ENCODE data around the gene ANXA6. TPM values are rescaled to one million over a fixed set of nuclear protein-coding genes. Genes with fewer than 3 reads are reported as not detected.
A peak's percentile ranks its signal among the peaks of the same experiment; 100 is the strongest.

The ANXA6 gene
- total and polyA plus RNA-seq, 2 donors (not counting 1 experiment from before 2014, with no cell fraction given), result 136 to 300 TPM

DNA sequence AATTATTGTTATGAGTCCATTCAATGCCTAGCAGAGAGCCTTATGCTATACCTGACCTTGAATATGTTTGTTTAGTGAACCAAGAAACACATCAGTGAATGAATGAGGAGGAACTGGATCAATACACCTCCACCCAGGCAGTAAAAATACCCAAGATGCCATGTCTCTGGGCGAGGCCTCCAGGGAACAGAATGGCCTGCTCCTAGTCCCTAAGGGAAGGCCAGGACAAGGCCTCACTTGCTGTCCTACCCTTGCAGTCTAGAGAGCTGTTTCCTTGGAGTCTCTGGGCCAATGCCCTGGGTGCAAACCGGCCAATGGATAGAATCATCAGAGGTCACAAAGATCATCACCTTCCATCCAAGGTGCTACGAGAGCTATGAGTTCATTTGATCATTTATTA, 102.9 kb downstream of the ANXA6 start:
- no peak for ATAC-seq (ENCODE audit: low read depth)
- H3K4me1 Mint-ChIP-seq, result peaks cover 49% of the 10 kb centered on the region
- no peak overlapping the region for H3K4me2 ChIP-seq (replicated peaks; ENCODE audit: low read depth, low read length, poor library complexity, severe bottlenecking)
- POLR2A ChIA-PET, result no interaction called here
- WGBS (ENCODE audit: insufficient coverage), result 100% methylated on average over 1 of the region's 3 CpGs
- H3K9ac ChIP-seq (ENCODE audit: low read length), result no peak overlapping the region
- peaks cover 87% of the 10 kb centered on the region for H4K20me1 ChIP-seq (ENCODE audit: control insufficient read depth, insufficient read depth, low read length, poor library complexity, severe bottlenecking)
- TF ChIP-seq, protein P1, sequence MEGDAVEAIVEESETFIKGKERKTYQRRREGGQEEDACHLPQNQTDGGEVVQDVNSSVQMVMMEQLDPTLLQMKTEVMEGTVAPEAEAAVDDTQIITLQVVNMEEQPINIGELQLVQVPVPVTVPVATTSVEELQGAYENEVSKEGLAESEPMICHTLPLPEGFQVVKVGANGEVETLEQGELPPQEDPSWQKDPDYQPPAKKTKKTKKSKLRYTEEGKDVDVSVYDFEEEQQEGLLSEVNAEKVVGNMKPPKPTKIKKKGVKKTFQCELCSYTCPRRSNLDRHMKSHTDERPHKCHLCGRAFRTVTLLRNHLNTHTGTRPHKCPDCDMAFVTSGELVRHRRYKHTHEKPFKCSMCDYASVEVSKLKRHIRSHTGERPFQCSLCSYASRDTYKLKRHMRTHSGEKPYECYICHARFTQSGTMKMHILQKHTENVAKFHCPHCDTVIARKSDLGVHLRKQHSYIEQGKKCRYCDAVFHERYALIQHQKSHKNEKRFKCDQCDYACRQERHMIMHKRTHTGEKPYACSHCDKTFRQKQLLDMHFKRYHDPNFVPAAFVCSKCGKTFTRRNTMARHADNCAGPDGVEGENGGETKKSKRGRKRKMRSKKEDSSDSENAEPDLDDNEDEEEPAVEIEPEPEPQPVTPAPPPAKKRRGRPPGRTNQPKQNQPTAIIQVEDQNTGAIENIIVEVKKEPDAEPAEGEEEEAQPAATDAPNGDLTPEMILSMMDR (IDR thresholded peaks at IDR 0.05), result no peak
- no peak for TF ChIP-seq EZH2 (IDR thresholded peaks at IDR 0.05; ENCODE audit: borderline replicate concordance, insufficient read depth, low read depth, low read length, poor library complexity, severe bottlenecking)
- H3K4me3 ChIP-seq (ENCODE audit: control extremely low read depth in 1 of 5, extremely low read depth in 1 of 5, insufficient read depth in 1 of 5, low read depth in 2 of 5, low read length in 4 of 5), result no peak overlapping the region
- H3K27ac ChIP-seq (ENCODE audit: low read length in 2 of 2), result no peak overlapping the region
- no peak overlapping the region for H3K27ac Mint-ChIP-seq
- CTCF ChIA-PET, result interaction anchor here (0.7 to 17.8 kb wide), 4 partner anchors 43 to 262 kb away, joined by 3 to 918 read pairs (median 4); no protein-coding TSS in a partner anchor
- no peaks in the 10 kb centered on the region for H3K9me3 Mint-ChIP-seq (ENCODE audit: insufficient read depth)
- H3K4me3 Mint-ChIP-seq, result no peak overlapping the region
- H2AFZ ChIP-seq (ENCODE audit: insufficient read depth, low read depth, low read length, poor library complexity, severe bottlenecking), result no peak overlapping the region
- intact Hi-C loops (cut with micrococcal nuclease), result loop anchor here (5.0 to 10.0 kb wide), 2 partner anchors 243 to 390 kb away; partner anchors contain the start of gene SLC36A1
- DNase-seq, result no peak
- H3K79me2 ChIP-seq (ENCODE audit: control insufficient read depth, insufficient read depth, low read length), result peaks cover 73% of the 10 kb centered on the region
- H3K27me3 ChIP-seq (replicated peaks in 1 of 4; ENCODE audit: control extremely low read depth in 1 of 4, control insufficient read depth in 3 of 4, insufficient read depth in 4 of 4, low read length in 3 of 4), result no peaks in the 10 kb centered on the region
- H3K36me3 ChIP-seq (replicated peaks in 1 of 2; ENCODE audit: control extremely low read depth in 1 of 2, control insufficient read depth in 1 of 2, extremely low read depth in 1 of 2, insufficient read depth in 2 of 2, low read length in 1 of 2), result peaks cover 4 to 83% of the 10 kb centered on the region in 2 experiments
- no peaks in the 10 kb centered on the region for H3K9me3 ChIP-seq (ENCODE audit: control extremely low read depth in 1 of 3, control insufficient read depth in 2 of 3, insufficient read depth in 1 of 3, low read length in 2 of 3)
- no peaks in the 10 kb centered on the region for H3K27me3 Mint-ChIP-seq
- peaks cover 29 to 39% of the 10 kb centered on the region in 2 donors for H3K4me1 ChIP-seq (ENCODE audit: control insufficient read depth in 2 of 2, insufficient read depth in 2 of 2, low read length in 2 of 2)

DNA sequence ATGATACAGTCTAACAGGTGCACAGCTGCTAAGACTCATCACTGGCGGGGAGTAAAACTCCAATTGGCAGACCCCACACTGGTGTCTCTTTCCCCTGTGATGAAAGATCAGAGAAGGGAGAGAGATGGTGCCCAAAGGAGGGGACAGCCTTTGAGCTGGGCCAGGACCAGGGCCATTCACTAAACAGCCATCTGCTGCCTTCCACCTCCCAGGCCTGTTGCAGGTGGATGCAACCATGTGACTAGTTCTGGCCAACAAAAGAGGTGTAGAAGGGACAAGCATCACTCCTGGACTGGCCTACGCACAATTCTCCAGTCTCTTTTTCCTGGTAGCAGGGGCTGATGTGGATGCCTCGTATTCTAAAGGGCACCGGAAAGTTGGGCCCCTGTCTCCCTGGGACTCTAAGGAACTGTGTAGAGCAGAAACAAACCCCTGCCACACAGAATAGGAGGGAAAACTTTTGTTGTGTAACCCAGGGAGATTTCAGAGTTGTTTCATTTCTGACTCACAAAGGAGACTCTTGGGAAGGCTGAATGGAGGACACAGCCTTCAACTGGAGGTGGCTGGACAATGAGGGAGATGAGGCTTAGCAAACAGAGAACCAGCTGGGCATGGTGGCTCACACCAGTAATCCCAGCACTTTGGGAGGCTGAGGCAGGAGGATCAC, 103.7 kb downstream of the ANXA6 start:
- Histone ChIP-seq H3K4me1 (ENCODE audit: control insufficient read depth in 2 of 2, insufficient read depth in 2 of 2, low read length in 2 of 2) (peaks cover 21 to 31% of the 10 kb centered on the region in 2 donors), H3K36me3 (replicated peaks in 1 of 2; ENCODE audit: control extremely low read depth in 1 of 2, control insufficient read depth in 1 of 2, extremely low read depth in 1 of 2, insufficient read depth in 2 of 2, low read length in 1 of 2) (peaks cover 4 to 84% of the 10 kb centered on the region in 2 experiments), H3K79me2 (ENCODE audit: control insufficient read depth, insufficient read depth, low read length) (peaks cover 74% of the 10 kb centered on the region), H3K4me3 (ENCODE audit: control extremely low read depth in 1 of 5, extremely low read depth in 1 of 5, insufficient read depth in 1 of 5, low read depth in 2 of 5, low read length in 4 of 5) (no peak overlapping the region), H2AFZ (ENCODE audit: insufficient read depth, low read depth, low read length, poor library complexity, severe bottlenecking) (no peak overlapping the region), H3K27me3 (replicated peaks in 1 of 4; ENCODE audit: control extremely low read depth in 1 of 4, control insufficient read depth in 3 of 4, insufficient read depth in 4 of 4, low read length in 3 of 4) (no peaks in the 10 kb centered on the region), H4K20me1 (ENCODE audit: control insufficient read depth, insufficient read depth, low read length, poor library complexity, severe bottlenecking) (peaks cover 89% of the 10 kb centered on the region), H3K9me3 (ENCODE audit: control extremely low read depth in 1 of 3, control insufficient read depth in 2 of 3, insufficient read depth in 1 of 3, low read length in 2 of 3) (no peaks in the 10 kb centered on the region), H3K4me2 (replicated peaks; ENCODE audit: low read depth, low read length, poor library complexity, severe bottlenecking) (no peak overlapping the region), H3K27ac (ENCODE audit: low read length in 2 of 2) (peak overlapping the region in 1 of 2 donors; percentile 33), H3K9ac (ENCODE audit: low read length) (no peak overlapping the region)
- Mint-ChIP-seq H3K4me3 (no peak overlapping the region), H3K9me3 (ENCODE audit: insufficient read depth) (no peaks in the 10 kb centered on the region), H3K27me3 (no peaks in the 10 kb centered on the region), H3K4me1 (peaks cover 41% of the 10 kb centered on the region), H3K27ac (peak overlapping the region; percentile 46)
- ATAC-seq (ENCODE audit: low read depth), result no peak
- CTCF ChIA-PET, result interaction anchor here (1.0 to 17.8 kb wide), 7 partner anchors 16 to 263 kb away, joined by 4 to 918 read pairs (median 25); partner anchors contain the start of gene TNIP1
- POLR2A ChIA-PET, result interaction anchor here (0.6 kb wide), 1 partner anchor 73 kb away, joined by 3 read pairs; no protein-coding TSS in a partner anchor
- no peak for DNase-seq
- 100% methylated on average over 2 of the region's 4 CpGs for WGBS (ENCODE audit: insufficient coverage)
- intact Hi-C loops (cut with micrococcal nuclease), result loop anchor here (5.0 to 10.0 kb wide), 2 partner anchors 243 to 391 kb away; partner anchors contain the start of gene SLC36A1
- TF ChIP-seq, protein P1 (IDR thresholded peaks at IDR 0.05), result no peak
- no peak for TF ChIP-seq EZH2 (IDR thresholded peaks at IDR 0.05; ENCODE audit: borderline replicate concordance, insufficient read depth, low read depth, low read length, poor library complexity, severe bottlenecking)

All from B cell (primary cell).